HG03469 (cell line): ENCODE data around the gene NACA2.
"Not testable (repeated sequence)": the region's sequence is repeated elsewhere in the genome, so short reads cannot be mapped to it uniquely, and the experiment has no call there.

Source experiments
- ATAC-seq: cut with Tn5 transposase; IDR thresholded peaks from one replicate; pipeline ENCODE4 v1.9.1; 2021; ENCODE audit warnings: mild to moderate bottlenecking, moderate library complexity, moderate number of reproducible peaks; ENCODE audit not compliant: unreplicated experiment

Gene NACA2

DNA sequence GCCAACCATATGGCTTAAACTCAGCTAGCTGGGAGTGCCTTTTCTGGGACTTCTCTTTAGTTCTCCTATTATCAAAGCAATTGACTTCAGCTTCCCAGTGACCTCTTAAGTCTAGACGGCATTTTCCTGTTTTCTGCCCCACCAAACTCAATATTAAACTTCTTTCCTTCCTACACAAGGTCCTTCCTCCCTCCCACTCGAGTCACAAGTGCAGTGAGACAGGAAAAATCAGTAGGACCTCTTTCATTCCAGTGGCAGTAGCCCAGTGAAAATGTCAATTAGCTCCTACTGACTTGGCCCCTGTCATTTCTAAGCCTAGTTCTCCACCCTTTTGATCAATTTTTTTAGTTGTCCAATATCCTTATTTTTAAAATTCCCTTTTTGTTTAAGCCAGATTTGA, 9.6 kb upstream of the NACA2 start:
- no peak for ATAC-seq

GRCh38 chr17:61599608-61600007, 8.6 kb upstream of the NACA2 start:
- no peak for ATAC-seq

- ATAC-seq, result no peak
Measured at GRCh38 chr17:61598014-61598413, 7.0 kb upstream of the NACA2 start.

GRCh38 chr17:61597607-61598006, 6.6 kb upstream of the NACA2 start:
- no peak for ATAC-seq

DNA sequence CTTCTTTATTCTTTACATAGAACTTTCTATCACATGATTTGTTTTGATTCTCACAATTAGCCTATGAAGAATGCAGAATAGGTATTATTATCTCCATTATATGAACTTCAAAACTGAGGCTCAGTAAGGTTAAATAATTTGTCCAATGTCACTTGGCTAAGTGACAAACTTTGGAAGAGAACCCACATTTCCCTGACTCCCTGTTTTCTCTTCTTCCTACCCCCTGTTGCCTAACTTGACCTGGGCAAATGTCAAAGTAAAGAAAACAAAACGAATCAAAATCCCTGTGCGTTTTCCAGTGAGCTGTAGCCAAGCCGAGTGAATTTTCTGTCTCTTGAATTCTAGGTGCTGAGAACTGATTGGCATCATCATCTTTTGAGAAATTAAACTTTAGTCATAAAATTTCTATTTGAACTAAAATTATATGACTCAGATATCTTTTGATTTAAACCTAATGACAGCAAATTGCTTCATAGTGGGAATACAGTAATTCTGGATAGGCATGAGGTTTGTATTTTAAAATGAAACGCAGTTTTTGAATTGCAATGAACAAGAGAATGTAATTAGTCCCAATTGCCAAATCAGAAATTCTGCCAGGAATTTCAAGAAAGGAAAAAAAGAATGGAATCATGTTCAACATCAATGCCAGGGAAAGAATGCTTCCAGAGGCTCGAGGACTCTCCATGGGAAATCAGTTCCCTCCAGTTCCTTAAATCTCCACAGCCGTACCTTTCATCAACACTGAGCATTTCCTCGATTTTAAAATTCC, 4.6 kb upstream of the NACA2 start:
- ATAC-seq, result no peak

DNA sequence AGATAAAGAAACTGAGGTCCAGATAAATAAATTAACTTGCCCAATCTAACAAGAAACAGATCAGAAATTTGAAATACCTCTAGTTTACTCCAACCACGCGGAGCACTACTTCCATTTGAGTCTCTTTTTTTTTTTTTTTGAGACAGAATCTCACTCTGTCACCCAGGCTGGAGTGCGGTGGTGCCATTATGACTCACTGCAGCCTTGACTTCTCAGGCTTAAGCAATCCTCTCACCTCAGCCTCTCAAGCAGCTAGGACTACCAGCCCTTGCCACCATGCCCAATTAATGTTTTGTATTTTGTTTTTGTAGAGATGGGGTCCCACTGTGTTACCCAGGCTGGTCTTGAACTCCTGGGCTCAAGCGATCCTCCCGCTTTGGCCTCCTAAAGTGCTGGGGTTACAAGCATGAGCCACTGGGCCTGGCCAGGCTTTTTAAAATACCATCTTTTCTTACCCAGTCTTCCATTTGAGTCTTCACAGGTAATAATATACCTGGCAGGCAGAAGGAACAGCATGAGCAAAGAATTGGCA, 3.3 kb upstream of the NACA2 start:
- ATAC-seq, result no peak

DNA sequence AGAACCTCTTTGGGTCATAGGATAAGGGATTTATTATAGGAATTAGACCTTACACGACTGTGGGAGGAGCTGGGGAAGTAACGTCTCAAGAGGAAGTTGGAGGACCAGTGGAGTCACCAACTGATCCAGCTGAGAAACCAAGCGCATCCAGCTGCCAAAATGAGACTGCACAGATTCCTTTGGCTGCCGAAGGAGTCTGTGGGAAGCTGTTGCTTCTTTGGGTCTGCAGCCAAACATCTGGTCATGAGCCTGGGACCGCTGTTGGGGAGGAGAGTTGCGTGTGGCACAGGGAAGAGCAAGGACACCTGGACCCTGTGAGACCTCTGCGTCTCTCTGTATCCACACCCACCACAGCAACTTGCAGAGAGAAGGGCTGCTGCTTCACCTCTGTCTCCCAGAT, 2.4 kb upstream of the NACA2 start:
- no peak for ATAC-seq

DNA sequence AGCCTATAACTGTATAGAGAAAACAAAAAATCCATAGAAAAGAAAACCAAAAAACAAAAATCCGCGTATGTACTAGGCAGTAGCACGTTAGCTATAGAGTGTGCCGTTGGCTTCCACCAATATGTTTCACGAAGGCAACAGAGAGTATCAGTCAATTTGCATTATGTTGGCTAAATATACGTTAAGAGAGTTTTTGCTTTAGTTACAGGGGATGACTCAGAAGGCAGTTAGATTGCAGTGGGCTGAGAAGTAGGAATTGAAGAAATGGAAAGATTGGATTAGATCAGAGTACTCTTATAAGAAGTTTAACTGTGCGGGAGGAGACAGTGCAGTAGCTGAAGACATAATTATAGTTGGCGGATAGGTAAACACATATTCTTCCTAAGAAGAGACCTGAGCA, 911 bp upstream of the NACA2 start:
- ATAC-seq, result no peak

DNA sequence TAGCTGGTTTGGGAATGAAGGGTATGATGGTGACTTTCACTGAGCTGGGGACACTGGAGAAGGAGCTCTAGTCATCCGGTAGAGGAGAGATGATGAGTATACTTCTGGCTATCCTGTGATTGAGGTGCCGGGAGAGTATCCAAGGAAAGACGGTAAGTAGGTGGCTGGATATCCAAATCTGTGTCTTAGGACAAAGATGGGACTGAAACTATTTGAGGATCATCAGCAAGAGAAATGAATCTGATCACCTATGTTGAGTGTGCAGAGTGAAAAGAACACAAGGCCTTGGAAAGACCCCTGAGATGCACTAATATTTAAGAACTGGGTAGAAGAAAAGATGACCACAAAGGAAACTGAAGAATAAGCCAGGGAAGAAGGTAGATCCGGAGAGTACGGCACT, 1.0 kb downstream of the NACA2 start:
- no peak for ATAC-seq

DNA sequence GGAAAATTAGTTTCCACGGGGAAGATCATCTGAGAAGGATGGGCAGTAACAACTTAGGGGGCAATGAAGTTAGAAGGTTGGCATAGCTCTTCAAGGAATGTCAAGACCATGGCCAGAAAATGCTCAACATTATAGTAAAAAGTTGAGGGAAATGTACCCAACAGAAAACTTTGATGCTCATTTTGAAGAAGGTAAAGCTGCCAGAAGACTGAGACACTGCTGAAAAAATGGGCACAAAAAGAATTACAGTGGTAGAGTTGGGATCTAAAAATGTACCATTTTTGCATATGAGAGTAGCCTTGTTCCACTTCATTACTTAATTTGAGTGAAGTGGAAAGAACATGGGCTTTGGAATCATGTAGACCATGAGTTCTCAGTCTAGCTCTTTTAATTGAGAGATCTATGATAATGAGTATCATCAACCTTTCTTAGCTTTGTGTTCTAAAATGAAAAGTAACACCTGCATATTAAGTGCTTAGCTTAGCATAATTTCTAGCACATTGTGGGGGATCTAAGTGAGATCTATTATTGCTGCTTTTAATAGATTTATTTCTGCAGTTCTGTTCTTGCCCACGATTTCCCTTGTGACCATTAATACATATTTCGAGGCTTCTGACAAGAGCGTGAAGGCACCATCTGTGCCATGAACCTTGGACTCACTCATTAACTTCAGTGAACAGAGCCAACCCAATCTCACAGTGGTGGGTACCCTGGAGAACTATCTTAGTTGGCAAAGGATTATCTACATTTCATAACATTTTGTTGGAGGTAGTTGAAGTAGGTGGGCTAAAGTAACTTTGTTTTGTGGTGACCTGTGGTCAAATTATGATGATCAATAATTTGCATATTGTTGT, 3.0 kb downstream of the NACA2 start:
- ATAC-seq, result no peak

- ATAC-seq, result no peak
Measured at GRCh38 chr17:61587242-61587641, 3.8 kb downstream of the NACA2 start.

DNA sequence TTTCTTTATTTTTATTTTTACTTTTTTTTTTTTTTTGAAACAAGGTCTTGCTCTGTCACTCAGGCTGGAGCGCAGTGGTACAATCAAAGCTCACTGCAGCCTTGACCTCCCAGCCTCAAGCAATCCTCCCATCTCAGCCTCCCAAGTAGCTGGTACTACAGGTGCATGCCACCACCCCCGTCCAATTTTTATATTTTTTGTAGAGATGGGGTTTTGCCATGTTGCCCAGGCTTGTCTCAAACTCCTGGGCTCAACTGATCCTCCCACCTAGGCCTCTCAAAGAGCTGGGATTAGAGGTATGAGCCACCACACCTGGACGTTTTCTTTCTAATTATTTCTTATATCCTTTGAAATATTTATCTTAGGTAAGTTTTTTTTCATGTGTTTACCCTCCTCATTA, 4.4 kb downstream of the NACA2 start:
- not testable (repeated sequence) for ATAC-seq

- ATAC-seq, result no peak
Measured at GRCh38 chr17:61586031-61586566, 4.9 kb downstream of the NACA2 start.

GRCh38 chr17:61584866-61585265, 6.2 kb downstream of the NACA2 start:
- ATAC-seq, result no peak

- no peak for ATAC-seq
Measured at GRCh38 chr17:61584266-61584665, 6.8 kb downstream of the NACA2 start.

- no peak for ATAC-seq
Measured at GRCh38 chr17:61583660-61584264, 7.3 kb downstream of the NACA2 start.

- no peak for ATAC-seq
Measured at GRCh38 chr17:61583242-61583641, 7.8 kb downstream of the NACA2 start.

DNA sequence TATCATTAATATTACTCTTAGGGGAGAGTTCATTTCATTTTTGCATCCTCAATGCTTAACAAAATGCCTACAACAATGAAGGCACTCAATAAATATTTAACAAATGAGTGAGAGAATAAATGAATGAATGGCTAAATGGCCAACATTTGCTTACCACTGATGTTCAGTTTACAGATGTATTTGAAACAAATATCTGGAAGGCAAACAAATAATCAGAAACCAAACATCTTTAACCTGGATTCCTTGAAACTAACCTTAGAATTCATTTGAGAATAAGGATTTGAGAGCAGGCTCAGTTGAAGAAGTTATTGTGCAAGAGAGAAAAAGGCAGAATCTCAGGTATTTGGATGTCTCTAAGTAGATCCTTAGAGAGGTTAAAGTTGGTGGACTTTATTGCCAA, 8.4 kb downstream of the NACA2 start:
- ATAC-seq, result no peak

- ATAC-seq, result no peak
Measured at GRCh38 chr17:61581611-61582349, 9.2 kb downstream of the NACA2 start.

GRCh38 chr17:61580502-61580901, 10.5 kb downstream of the NACA2 start:
- ATAC-seq, result no peak

DNA sequence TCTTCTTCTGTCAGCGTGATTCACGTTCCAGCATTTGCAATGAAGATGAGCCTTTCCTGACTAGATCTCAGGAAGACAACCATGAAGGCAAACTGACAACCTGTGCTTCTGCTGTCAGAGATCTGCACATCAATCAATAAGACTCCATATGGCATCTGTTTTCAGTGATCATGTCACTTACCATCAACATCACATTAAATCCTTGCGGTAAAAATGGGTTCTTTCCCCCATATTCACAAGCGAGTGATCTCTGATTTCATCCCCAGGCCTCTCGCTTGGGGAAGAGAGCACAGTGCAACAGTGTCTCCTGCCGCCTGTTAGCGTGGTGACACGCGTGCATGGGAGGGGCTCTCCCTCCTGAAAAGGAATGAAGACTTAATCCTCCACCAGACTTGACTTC, 11.1 kb downstream of the NACA2 start:
- no peak for ATAC-seq
